ENCODE results near the gene PLAU.
"Not testable (repeated sequence)": the region's sequence is repeated elsewhere in the genome, so short reads cannot be mapped to it uniquely, and the experiment has no call there.

PLAU gene

DNA sequence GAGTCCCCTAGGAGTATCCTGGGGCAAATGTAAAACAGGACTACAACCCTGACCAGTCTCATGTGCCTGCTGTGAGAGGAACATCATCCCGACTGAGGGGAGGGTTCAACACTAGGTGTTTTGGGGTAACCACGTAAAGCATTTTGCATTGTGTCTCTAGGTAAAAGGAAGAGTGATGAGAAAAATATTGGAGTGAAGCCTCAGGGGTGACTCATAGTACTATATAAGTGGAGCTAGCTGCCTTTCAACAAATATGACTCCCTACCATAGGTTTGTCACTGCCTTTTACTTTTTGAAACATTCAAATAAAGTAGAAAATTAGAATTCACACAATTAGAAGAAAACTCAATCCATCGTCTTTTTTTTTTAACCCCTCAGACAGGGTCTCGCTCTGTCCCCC lies 34.0 kb upstream of the PLAU start:
- DNase-seq: no peak

DNA sequence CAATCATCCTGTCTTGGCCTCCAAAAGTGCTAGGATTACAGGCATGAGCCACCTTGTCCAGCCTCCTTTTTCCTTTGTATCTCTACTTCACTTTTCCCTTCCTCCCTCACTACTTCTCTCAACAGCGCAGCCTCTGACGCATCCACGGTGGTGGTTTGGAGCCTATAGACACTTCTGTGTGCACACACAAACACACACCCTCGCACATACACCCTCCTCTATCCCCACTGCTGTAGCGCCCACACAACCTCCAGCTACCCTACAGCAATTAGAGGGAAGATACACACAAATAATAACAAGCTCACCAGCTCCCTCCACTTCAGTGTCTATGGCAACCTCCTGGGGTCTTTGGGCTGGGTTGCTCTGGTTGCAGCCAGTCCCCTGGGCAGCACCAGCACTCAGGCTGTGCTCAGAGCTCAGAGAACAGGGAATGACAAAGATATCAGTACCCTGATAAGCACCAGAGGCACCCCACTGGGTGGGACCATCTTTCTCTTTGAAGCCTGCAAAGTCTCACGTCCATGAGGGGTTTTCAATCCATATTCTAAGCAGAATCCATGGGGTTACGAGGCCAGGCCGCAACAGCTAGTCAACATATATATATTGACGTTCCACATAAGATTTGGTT lies 33.3 kb upstream of the PLAU start:
- DNase-seq: no peak

DNA sequence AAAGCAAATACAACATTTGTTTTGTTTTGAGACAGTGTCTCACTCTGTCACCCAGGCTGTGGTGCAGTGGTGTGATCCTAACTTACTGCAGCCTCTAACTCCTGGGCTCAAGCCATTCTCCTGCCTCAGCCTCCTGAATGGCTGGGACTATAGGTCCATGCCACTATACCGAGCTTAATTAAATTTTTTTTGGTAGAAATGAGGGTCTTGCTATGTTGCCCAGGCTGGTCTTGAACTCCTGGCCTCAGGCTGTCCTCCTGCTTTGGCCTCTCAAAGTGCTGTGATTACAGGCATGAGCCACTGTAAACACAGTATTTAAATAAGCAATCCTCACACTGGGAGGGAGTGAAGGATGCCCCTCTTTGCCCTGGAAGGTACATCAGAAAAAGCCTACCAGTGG lies 32.6 kb upstream of the PLAU start:
- DNase-seq: no peak

- peak; percentile 83 for DNase-seq
Measured at GRCh38 chr10:73879296-73880173, 31.4 kb upstream of the PLAU start.

DNA sequence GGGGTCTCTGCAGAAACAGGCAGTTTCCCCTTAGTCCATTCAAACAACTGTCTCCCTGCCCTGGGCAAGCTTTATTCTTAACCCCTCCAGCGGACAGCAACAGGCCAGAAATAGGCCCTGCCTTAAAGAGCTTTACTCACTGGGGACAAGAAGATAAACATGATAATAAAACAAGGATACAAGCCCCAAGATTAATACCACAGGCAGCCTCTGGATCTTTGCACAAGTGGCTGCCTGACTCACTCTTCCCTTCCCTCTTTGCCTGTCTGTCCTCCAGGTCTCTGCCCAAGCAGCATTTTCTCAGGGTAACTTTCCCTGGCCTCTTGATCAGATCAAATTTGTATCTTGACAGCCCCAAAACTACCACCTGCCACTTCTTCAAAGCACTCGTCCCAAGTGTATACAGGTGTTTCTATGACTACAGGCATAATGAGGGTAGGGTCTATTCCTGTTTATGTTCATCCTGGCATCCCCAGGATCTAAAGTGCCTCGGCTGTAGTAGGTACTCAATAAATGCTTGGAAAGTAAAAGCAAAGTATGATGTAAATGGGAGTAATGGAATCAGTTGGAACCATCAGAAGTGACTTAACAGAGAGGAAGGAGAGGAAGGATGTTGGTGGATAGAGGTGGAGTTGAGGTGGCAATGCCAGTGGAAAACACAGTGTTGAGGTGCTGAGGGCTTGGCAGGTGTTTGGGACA lies 29.6 kb upstream of the PLAU start:
- DNase-seq: no peak

- DNase-seq: no peak
Measured at GRCh38 chr10:73884017-73884416, 26.9 kb upstream of the PLAU start.

DNA sequence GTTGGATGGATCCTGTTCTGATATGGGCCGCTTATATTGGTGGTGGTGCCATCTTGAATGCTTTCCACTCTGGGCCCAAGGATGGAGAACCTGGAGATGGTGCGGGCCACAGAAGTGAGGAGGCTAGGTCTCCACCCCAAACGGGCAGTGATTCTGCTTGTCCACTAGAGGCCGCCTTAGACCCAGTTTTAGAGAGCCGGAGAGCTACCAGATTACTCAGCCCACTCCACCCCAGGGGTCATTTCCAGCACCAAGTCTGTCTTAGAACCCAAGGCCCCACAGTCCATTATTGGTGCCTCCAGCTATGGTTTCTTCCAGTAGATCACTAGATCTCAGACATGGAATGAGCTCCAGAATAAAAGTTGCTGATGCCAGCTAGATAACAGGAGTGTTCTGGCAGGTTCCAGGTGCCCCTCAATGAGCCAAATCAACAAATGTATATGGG lies 24.8 kb upstream of the PLAU start:
- peak; percentile 49 for DNase-seq

DNA sequence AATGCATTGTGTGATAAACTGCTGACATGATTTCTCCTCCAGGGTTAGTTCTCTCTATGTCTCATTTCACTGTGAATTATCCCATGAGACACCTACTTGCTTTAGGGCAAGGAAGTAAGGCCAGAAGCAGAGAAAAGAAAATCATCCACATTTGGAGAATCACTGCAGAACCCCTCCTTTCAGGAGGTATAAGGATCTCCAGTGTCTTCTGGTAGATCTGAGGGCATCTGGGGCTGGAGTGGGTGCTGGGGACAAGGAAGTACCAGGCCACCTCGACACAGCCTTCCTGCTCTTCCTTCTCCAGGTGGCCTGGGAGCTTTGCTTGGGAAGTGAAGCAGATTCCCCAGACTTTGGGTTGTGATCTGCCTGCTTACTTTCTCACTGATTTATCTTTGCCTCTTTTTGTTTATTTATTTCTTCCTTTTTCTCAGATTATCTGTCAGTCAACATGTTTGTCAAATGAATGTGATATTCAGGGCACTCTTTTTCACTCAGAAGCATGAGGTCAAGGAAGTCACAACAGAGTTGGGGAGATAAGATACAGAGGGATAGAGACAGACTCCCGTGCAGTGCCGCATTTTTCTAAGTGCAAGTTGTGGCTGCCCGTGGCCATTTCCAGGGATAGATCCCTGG lies 24.2 kb upstream of the PLAU start:
- no peak for DNase-seq

DNA sequence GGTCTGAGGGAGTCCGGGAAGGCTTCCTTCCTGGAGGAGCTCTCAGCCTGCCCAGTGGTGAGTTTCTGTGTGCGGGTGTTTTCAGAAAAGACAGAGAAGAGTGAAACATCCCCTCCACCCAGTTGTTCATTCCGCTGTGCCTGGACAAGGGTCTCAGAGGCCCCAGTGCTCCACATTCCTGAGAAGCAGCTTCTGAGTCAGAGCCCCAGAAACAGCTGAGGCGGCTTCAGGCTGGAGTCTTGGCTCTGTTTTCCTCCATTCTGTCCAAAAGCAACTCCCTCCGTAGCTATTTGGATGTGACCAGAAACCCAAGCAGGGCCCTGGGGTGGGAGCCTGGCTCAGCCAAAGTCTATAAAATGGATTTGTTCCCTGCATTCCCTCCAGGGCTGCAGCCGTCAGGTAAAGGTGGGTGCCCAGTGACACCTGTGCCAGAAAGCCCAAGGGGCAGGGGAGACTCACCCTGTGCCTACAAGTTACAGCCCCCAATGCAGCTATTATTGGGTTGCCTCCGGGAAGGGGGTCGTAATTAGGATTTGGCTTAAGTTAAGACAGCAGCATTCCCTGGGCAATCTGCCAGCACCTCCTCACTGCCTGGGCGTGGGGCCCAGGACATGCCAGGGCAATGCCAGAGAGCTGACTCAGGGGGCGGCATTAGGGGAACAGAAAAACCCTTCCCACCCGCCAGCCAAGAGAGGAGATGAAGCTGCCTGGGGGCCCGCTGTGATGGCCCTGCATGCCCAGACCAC lies 23.5 kb upstream of the PLAU start:
- DNase-seq: no peak

- no peak for DNase-seq
Measured at GRCh38 chr10:73888514-73888913, 22.4 kb upstream of the PLAU start.

DNA sequence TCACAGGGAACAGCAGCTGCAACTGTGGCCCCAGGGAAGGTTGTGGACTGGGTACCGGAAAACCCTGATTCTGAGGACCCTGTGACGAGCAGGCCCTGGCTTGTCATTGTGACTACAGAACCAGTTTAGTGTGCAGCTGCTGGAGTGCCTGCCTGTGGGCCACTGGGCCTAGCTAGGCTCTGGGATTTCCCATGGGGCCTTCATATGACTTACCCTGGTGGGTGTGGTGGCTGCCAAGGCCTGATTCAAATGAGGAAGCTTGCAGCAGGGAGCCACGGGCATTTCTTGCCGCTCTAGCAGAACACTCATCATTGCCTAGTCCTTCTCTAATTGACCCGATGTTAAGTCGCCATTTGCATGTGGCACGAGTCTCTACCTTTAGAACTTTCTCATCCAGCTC lies 21.9 kb upstream of the PLAU start:
- DNase-seq: no peak

DNA sequence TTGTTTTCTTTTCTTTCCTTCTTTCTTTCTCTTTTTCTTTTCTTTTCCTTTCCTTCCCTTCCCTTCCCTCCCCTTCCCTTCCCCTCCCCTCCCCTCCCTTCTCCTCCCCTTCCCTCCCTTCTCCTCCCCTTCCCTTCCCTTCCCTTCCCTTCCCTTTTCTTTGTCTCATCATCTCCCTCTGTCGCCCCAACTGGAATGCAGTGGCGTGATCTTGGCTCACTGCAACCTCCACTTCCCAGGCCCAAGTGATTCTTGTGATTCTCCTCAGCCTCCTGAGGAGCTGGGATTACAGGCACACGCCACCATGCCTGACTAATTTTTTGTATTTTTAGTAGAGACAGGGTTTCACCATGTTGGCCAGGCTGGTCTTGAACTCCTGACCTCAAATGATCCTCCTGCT lies 21.5 kb upstream of the PLAU start:
- not testable (repeated sequence) for DNase-seq

GRCh38 chr10:73890261-73890660 lies 20.7 kb upstream of the PLAU start:
- DNase-seq: no peak

DNA sequence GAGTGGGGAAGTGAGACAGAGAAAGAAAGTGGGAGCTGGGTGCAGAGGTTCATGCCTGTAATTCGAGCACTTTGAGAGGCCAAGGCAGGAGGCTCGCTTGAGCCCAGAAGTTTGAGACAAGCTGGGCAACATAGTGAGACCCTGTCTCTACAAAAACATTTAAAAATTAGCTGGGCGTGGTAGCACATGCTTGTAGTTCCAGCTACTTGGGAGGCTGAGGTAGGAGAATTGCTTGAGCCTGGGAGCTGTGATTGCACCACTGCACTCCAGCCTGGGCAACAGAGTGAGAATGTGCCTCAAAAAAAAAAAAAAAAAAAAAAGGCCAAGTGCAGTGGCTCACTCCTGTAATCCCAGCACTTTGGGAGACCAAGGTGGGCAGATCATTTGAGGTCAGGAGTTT lies 20.1 kb upstream of the PLAU start:
- not testable (repeated sequence) for DNase-seq

GRCh38 chr10:73891540-73891939 lies 19.4 kb upstream of the PLAU start:
- DNase-seq: no peak

GRCh38 chr10:73892310-73893030 lies 18.5 kb upstream of the PLAU start:
- DNase-seq: no peak

DNA sequence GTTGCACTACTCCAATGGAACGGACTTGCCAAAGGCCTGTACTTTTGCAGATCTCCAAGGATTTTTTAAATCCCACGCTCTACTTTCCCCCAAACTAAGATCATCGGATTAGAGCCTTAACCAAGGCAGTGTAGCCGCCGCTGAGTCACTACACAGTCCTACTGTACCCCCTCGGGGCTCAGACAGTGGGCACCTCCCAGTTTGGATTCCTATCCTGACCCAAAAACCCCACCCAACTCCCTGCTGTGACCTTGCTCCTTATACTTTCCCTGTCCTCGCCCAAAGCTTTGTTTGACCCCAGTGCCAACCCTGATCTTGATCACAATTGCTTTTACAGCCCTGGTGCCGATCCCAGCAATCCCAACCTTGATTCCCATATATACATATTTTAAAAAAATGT lies 17.5 kb upstream of the PLAU start:
- DNase-seq: no peak

GRCh38 chr10:73894245-73894971 lies 16.5 kb upstream of the PLAU start:
- no peak for DNase-seq

GRCh38 chr10:73895381-73895780 lies 15.6 kb upstream of the PLAU start:
- DNase-seq: not testable (repeated sequence)

DNA sequence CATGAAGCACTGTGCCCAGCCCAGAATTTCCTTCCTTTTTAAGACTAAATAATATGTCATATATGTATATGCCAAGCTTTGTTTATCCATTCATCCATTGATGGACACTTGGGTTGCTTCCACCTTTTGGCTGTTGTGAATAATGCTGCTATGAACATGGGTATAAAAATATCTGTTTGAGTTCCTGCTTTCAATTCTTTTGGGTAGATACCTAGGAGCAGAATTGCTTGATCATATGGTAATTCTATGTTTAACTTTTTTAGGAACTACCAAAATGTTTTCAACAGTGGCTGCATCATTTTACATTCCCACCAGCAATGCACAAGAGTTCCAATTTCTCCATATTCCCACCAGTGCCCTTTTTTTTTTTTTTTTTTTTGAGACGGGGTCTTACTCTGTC lies 13.2 kb upstream of the PLAU start:
- DNase-seq: no peak

All from effector CD8-positive, alpha-beta T cell (primary cell).